WERI-Rb-1 (cell line): ENCODE measurements around the gene PCYT2.
A peak's percentile ranks its signal among the peaks of the same experiment; 100 is the strongest.

Experiments
- DNase-seq: peaks from one replicate; pipeline ENCODE4 v3.0.0-alpha.2; 2020
- H3K27ac ChIP-seq: fragments of 250-450 bp; sonication (Bioruptor Pico); 2 replicates; pipeline ENCODE4 v1.5.1; 2020; ENCODE audit warnings: mild to moderate bottlenecking, moderate library complexity
- H3K27me3 ChIP-seq: fragments of 250-450 bp; sonication (Bioruptor Pico); 2 replicates; pipeline ENCODE4 v1.5.1; 2021; ENCODE audit warnings: mild to moderate bottlenecking, low read depth, moderate library complexity; ENCODE audit not compliant: insufficient read depth, severe bottlenecking
- H3K36me3 ChIP-seq: fragments of 250-450 bp; sonication (Bioruptor Pico); 2 replicates; pipeline ENCODE4 v1.5.1; 2020; ENCODE audit warnings: mild to moderate bottlenecking, moderate library complexity
- H3K4me3 ChIP-seq: 2 replicates; pipeline ENCODE4 v1.5.1; 2011; ENCODE audit warnings: low read depth, mild to moderate bottlenecking, control low read depth, low read length
- H3K9me3 ChIP-seq: fragments of 250-450 bp; sonication (Bioruptor Pico); 2 replicates; pipeline ENCODE4 v1.5.1; 2021; ENCODE audit warnings: mild to moderate bottlenecking, moderate library complexity; ENCODE audit not compliant: severe bottlenecking
- CTCF ChIP-seq: IDR thresholded peaks from 2 replicates; pipeline ENCODE4 v1.5.1; 2011; ENCODE audit warnings: low read depth, mild to moderate bottlenecking, control low read depth, inconsistent platforms, low read length

The PCYT2 gene

GRCh38 chr17:81858967-81859905 is 52.0 kb downstream of the PCYT2 start:
- Histone ChIP-seq H3K9me3 (no peaks in the 10 kb centered on the region), H3K27ac (peak overlapping the region; percentile 92), H3K4me3 (peak overlapping the region; percentile 72), H3K27me3 (no peaks in the 10 kb centered on the region), H3K36me3 (peaks cover 70% of the 10 kb centered on the region)
- no peak for DNase-seq
- no peak for TF ChIP-seq CTCF

GRCh38 chr17:81858170-81858966 is 52.8 kb downstream of the PCYT2 start:
- H3K36me3 ChIP-seq = peaks cover 75% of the 10 kb centered on the region
- no peak overlapping the region for H3K4me3 ChIP-seq
- H3K27ac ChIP-seq = no peak overlapping the region
- H3K27me3 ChIP-seq = no peaks in the 10 kb centered on the region
- no peaks in the 10 kb centered on the region for H3K9me3 ChIP-seq
- no peak for DNase-seq
- TF ChIP-seq CTCF = no peak

GRCh38 chr17:81854974-81855774 is 56.0 kb downstream of the PCYT2 start:
- Histone ChIP-seq H3K27ac (no peak overlapping the region), H3K36me3 (peaks cover 97% of the 10 kb centered on the region), H3K9me3 (no peaks in the 10 kb centered on the region), H3K4me3 (no peak overlapping the region), H3K27me3 (no peaks in the 10 kb centered on the region)
- DNase-seq = peak; percentile 57
- peak; percentile 65 for TF ChIP-seq CTCF

GRCh38 chr17:81852237-81852636 is 59.0 kb downstream of the PCYT2 start:
- Histone ChIP-seq H3K4me3 (no peak overlapping the region), H3K9me3 (no peaks in the 10 kb centered on the region), H3K27ac (no peak overlapping the region), H3K36me3 (peaks cover 98% of the 10 kb centered on the region), H3K27me3 (no peaks in the 10 kb centered on the region)
- no peak for DNase-seq
- TF ChIP-seq CTCF = no peak

GRCh38 chr17:81851423-81851822 is 59.8 kb downstream of the PCYT2 start:
- Histone ChIP-seq H3K27me3 (no peaks in the 10 kb centered on the region), H3K4me3 (no peak overlapping the region), H3K9me3 (no peaks in the 10 kb centered on the region), H3K27ac (no peak overlapping the region), H3K36me3 (peaks cover 100% of the 10 kb centered on the region)
- no peak for TF ChIP-seq CTCF
- no peak for DNase-seq
